Hepatocyte (in vitro differentiated cells): ENCODE data around the gene ANKRD22.

Experiments
- EZH2 ChIP-seq: fragments of 200-600 bp; sonication (generic); IDR thresholded peaks from 2 replicates; pipeline ENCODE4 v1.6.1; 2016; ENCODE audit warnings: antibody characterized with exemption, mild to moderate bottlenecking, borderline replicate concordance
- TF ChIP-seq, protein P1 (sequence below): fragments of 200-600 bp; sonication (generic); IDR thresholded peaks from 2 replicates; pipeline ENCODE4 v1.5.1; 2016; ENCODE audit warnings: antibody characterized with exemption, mild to moderate bottlenecking; ENCODE audit not compliant: poor library complexity

DNA sequence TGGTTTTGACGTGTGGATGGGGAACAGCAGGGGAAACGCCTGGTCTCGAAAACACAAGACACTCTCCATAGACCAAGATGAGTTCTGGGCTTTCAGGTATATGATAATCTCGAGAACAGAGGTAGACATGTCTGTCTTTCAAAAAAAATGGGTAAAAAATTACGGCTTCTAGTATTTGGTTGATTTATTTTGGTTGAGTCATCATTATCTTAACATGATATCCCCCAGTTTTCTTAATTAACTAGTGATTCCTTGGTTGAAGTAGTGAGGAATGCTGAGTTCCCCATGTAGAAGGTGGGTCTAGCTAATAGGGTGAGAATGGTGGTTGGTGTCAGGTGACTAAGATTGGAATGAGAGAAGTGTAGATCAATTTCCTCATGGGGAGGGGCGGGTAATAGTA lies 38.4 kb downstream of the ANKRD22 start:
- TF ChIP-seq, protein P1, sequence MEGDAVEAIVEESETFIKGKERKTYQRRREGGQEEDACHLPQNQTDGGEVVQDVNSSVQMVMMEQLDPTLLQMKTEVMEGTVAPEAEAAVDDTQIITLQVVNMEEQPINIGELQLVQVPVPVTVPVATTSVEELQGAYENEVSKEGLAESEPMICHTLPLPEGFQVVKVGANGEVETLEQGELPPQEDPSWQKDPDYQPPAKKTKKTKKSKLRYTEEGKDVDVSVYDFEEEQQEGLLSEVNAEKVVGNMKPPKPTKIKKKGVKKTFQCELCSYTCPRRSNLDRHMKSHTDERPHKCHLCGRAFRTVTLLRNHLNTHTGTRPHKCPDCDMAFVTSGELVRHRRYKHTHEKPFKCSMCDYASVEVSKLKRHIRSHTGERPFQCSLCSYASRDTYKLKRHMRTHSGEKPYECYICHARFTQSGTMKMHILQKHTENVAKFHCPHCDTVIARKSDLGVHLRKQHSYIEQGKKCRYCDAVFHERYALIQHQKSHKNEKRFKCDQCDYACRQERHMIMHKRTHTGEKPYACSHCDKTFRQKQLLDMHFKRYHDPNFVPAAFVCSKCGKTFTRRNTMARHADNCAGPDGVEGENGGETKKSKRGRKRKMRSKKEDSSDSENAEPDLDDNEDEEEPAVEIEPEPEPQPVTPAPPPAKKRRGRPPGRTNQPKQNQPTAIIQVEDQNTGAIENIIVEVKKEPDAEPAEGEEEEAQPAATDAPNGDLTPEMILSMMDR: no peak
- TF ChIP-seq EZH2: no peak
